Lower lobe of right lung (tissue), 2 donors: ENCODE measurements around the gene SDK1. TPM values are rescaled to one million over a fixed set of nuclear protein-coding genes. Genes with fewer than 3 reads are reported as not detected.

Experiments
- ATAC-seq, 2 donors: fragments of 200-7000 bp; cut with Tn5 transposase; one replicate each; pipeline ENCODE4 v1.9.1; 2020 to 2022; ENCODE audit warnings: mild to moderate bottlenecking in 2 of 2, moderate library complexity in 2 of 2
- DNase-seq: peaks from one replicate; pipeline ENCODE4 v3.0.0-alpha.2; 2020
- H3K27ac ChIP-seq: fragments of 200-600 bp; one replicate; pipeline ENCODE4 v1.8.0; 2022
- H3K27me3 ChIP-seq: fragments of 200-600 bp; one replicate; pipeline ENCODE4 v1.8.0; 2022; ENCODE audit warnings: low read depth
- H3K36me3 ChIP-seq: fragments of 200-600 bp; one replicate; pipeline ENCODE4 v1.8.0; 2022; ENCODE audit warnings: mild to moderate bottlenecking
- H3K4me1 ChIP-seq: fragments of 200-600 bp; one replicate; pipeline ENCODE4 v1.8.0; 2022
- H3K4me3 ChIP-seq: fragments of 200-600 bp; one replicate; pipeline ENCODE4 v1.8.0; 2022; ENCODE audit warnings: mild to moderate bottlenecking
- H3K9me3 ChIP-seq: fragments of 200-600 bp; one replicate; pipeline ENCODE4 v1.8.0; 2022
- CTCF ChIP-seq: fragments of 200-600 bp; IDR thresholded peaks from one replicate; pipeline ENCODE4 v1.8.0; 2022; ENCODE audit warnings: antibody characterized with exemption, mild to moderate bottlenecking
- intact Hi-C: fragments of 100-400 bp; cut with DNase I; formaldehyde crosslinking; loops from one replicate; pipeline ENCODE4 v1.11.0; 2022
- total RNA-seq: library from RNA; stranded (reverse); fragmentation: NEBNext Ultra II Directional; extraction: Animal tissue kit (Norgen Biotek cat#: 25700); gene quantifications from one replicate; pipeline ENCODE4 v1.2.1, GENCODE V29; 2021
- donor health status: DM: no; HTN: yes; CAD: no; lungs with severe emphysema.

SDK1 gene
- total RNA-seq, 1 donor from 2014 or later, result 10.0 TPM

DNA sequence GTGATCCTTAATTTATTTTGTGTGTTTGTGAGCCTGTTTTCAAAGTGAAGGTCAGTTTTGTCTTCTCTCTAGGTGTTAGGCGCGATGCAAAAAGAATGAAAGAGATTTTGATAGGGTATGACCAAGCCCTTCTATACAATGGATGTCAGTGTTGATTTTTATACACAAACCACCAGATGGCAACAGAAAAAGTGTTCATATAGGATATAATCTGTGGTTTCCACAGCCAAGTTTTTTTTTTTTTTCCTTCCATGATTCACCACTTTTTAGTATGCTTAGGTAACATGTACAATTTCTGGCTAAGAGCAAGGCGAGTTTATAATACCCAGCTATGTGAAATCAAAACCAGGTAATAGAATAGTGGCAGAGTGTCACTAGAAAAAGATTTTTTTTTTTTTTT, 8.1 kb downstream of the SDK1 start:
- Histone ChIP-seq H3K27me3 (no peaks in the 10 kb centered on the region), H3K27ac (no peak overlapping the region), H3K4me1 (no peaks in the 10 kb centered on the region), H3K36me3 (no peaks in the 10 kb centered on the region), H3K9me3 (no peaks in the 10 kb centered on the region), H3K4me3 (no peak overlapping the region)
- DNase-seq, result no peak
- no peak for ATAC-seq
- intact Hi-C loops, result no loop called here
- TF ChIP-seq CTCF, result no peak

DNA sequence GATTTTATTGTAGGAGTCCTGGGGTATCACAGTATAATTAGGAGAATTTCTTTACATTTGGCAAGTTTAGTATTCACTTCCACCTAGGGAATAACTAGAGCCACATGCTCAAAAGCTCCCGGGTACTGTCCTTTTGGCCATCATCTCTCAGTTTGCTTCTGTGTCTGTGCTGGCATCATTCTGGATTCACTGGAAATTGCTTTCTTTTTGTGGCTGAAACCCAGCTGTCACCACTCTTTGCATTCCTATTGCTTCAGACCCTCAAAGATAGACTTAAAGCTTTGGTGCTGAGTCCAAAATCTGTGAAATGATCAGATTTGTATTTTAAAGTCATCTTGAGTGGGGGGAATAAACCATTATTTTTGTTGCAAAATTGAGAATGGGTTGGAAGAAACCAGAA, 8.9 kb downstream of the SDK1 start:
- DNase-seq (no peak), ATAC-seq (no peak)
- no peaks in the 10 kb centered on the region for H3K27me3 ChIP-seq
- H3K36me3 ChIP-seq, result no peaks in the 10 kb centered on the region
- no peaks in the 10 kb centered on the region for H3K4me1 ChIP-seq
- no peak overlapping the region for H3K4me3 ChIP-seq
- intact Hi-C loops, result no loop called here
- no peaks in the 10 kb centered on the region for H3K9me3 ChIP-seq
- no peak overlapping the region for H3K27ac ChIP-seq
- TF ChIP-seq CTCF, result no peak

GRCh38 chr7:3310884-3311283, 9.8 kb downstream of the SDK1 start:
- no peak for ATAC-seq
- H3K4me3 ChIP-seq, result no peak overlapping the region
- no peaks in the 10 kb centered on the region for H3K4me1 ChIP-seq
- no peaks in the 10 kb centered on the region for H3K9me3 ChIP-seq
- no peak for TF ChIP-seq CTCF
- no peak for DNase-seq
- H3K27ac ChIP-seq, result no peak overlapping the region
- intact Hi-C loops, result no loop called here
- H3K36me3 ChIP-seq, result no peaks in the 10 kb centered on the region
- no peaks in the 10 kb centered on the region for H3K27me3 ChIP-seq

- Histone ChIP-seq H3K9me3 (no peaks in the 10 kb centered on the region), H3K4me3 (no peak overlapping the region), H3K27me3 (no peaks in the 10 kb centered on the region), H3K27ac (no peak overlapping the region), H3K4me1 (no peaks in the 10 kb centered on the region), H3K36me3 (no peaks in the 10 kb centered on the region)
- intact Hi-C loops, result no loop called here
- no peak for TF ChIP-seq CTCF
- ATAC-seq (no peak), DNase-seq (no peak)
Observed at GRCh38 chr7:3312583-3312982, 11.5 kb downstream of the SDK1 start.

GRCh38 chr7:3318874-3319273, 17.8 kb downstream of the SDK1 start:
- H3K4me1 ChIP-seq, result no peaks in the 10 kb centered on the region
- intact Hi-C loops, result no loop called here
- no peaks in the 10 kb centered on the region for H3K36me3 ChIP-seq
- no peak overlapping the region for H3K27ac ChIP-seq
- no peaks in the 10 kb centered on the region for H3K9me3 ChIP-seq
- DNase-seq, result no peak
- H3K27me3 ChIP-seq, result no peaks in the 10 kb centered on the region
- no peak for TF ChIP-seq CTCF
- no peak for ATAC-seq
- H3K4me3 ChIP-seq, result no peak overlapping the region

DNA sequence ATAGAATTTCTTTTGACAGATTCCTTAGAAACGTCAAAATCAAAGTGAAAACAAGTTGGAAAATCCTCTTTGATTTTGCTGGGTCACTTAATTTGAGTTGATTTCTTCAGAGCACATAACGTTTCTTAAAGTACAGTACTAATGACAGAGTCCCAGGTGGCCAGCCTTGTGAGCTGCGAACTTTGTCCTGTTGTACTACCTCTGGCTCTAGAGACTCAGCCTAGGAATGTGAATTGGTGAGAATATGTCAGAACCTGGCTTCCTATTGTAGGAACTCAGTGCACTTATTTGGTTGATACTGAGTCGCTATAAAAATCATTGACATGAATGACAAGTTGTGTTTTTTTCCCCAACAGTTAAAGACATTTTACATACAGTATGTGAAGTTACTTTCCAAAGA, 20.2 kb downstream of the SDK1 start:
- ATAC-seq (no peak), DNase-seq (no peak)
- Histone ChIP-seq H3K4me1 (no peaks in the 10 kb centered on the region), H3K9me3 (no peaks in the 10 kb centered on the region), H3K4me3 (no peak overlapping the region), H3K36me3 (no peaks in the 10 kb centered on the region), H3K27me3 (no peaks in the 10 kb centered on the region), H3K27ac (no peak overlapping the region)
- TF ChIP-seq CTCF, result no peak
- intact Hi-C loops, result no loop called here
